Heart right ventricle (tissue), 16 donors: ENCODE measurements around the gene NEK7. TPM values are rescaled to one million over a fixed set of nuclear protein-coding genes. Genes with fewer than 3 reads are reported as not detected.
A peak's percentile ranks its signal among the peaks of the same experiment; 100 is the strongest.

Experiments used
- ATAC-seq, 8 donors: fragments of 200-7000 bp; cut with Tn5 transposase; one replicate each; pipeline ENCODE4 v1.9.1; 2020; ENCODE audit warnings: mild to moderate bottlenecking in 8 of 8, moderate library complexity in 8 of 8, moderate number of reproducible peaks in 1 of 8
- DNase-seq, 2 donors: peaks; one replicate each; pipeline ENCODE4 v3.0.0-alpha.2; 2020
- H3K27ac ChIP-seq, 10 donors: fragments of 200-600 bp; sonication (generic) in 2 of 10; one replicate each; pipeline versions ENCODE4 v1.5.0 to v1.8.0; 2020 to 2022; ENCODE audit warnings: mild to moderate bottlenecking in 3 of 10
- H3K27me3 ChIP-seq, 7 donors: fragments of 200-600 bp; one replicate each; pipeline ENCODE4 v1.8.0; 2021 to 2022; ENCODE audit warnings: mild to moderate bottlenecking in 2 of 7
- H3K36me3 ChIP-seq, 9 donors: fragments of 200-600 bp; sonication (generic) in 1 of 9; one replicate each; pipeline versions ENCODE4 v1.5.0 to v1.8.0; 2020 to 2022; ENCODE audit warnings: mild to moderate bottlenecking in 2 of 9
- H3K4me1 ChIP-seq, 9 donors: fragments of 200-600 bp; sonication (generic) in 1 of 9; one replicate each; pipeline versions ENCODE4 v1.5.0 to v1.8.0; 2020 to 2022; ENCODE audit warnings: mild to moderate bottlenecking in 4 of 9
- H3K4me3 ChIP-seq, 10 donors: fragments of 200-600 bp; sonication (generic) in 2 of 10; one replicate each; pipeline versions ENCODE4 v1.5.0 to v1.8.0; 2020 to 2022; ENCODE audit warnings: mild to moderate bottlenecking in 7 of 10, moderate library complexity in 2 of 10
- H3K9me3 ChIP-seq, 11 donors: fragments of 200-600 bp in 10 of 11; sonication (generic) in 2 of 11; one replicate each; pipeline versions ENCODE4 v1.5.0 to v1.8.0; 2013 to 2022; ENCODE audit warnings: mild to moderate bottlenecking in 2 of 11, control low read depth in 1 of 11, moderate library complexity in 1 of 11
- WGBS, 2 donors: extraction: QIAGEN DNeasy Blood & Tissue Kit; methylation state at CpG; one replicate each; pipeline ENCODE4 v1.1.7; 2013; ENCODE audit warnings: inconsistent platforms in 1 of 2; 5-methylcytosine and 5-hydroxymethylcytosine counted together
- intact Hi-C, 10 donors: fragments of 100-400 bp; cut with DNase I; formaldehyde crosslinking; loops; one replicate each; pipeline versions ENCODE4 v1.11.1 to v1.14.2; 2022
- polyA plus RNA-seq, 2 donors: library from polyadenylated mRNA; stranded (reverse); fragments of 200-250 nt; gene quantifications; one replicate each; pipeline ENCODE4 v1.2.3, GENCODE V29; 2013
- total RNA-seq, 10 donors: library from RNA; stranded (reverse); fragmentation: NEBNext Ultra II Directional in 3 of 10; extraction: Animal tissue kit (Norgen Biotek cat#: 25700) in 3 of 10; gene quantifications; one replicate each; pipeline versions ENCODE4 v1.2.1 to v1.2.4, GENCODE V29; 2021 to 2023
- TF ChIP-seq, protein P1 (sequence below), 9 donors: fragments of 200-600 bp; sonication (generic) in 2 of 9; IDR thresholded peaks; one replicate each; pipeline versions ENCODE4 v1.5.0 to v1.8.0; 2021 to 2022; ENCODE audit warnings: antibody characterized with exemption in 9 of 9, mild to moderate bottlenecking in 5 of 9, moderate library complexity in 1 of 9
- donor health status: Arrhythmogenic right ventricular cardiomyopathy.
- donor health status: ischemic (EF 13 %, LVEDD 7.1; RV severe dilation, severe dysfunction).
- donor health status: healthy with polysubstance abuse.
- donor health status: DM: no; HTN: yes; CAD: no.
- donor health status: DM: no; HTN: no; CAD: no.
- donor health status: ischemic (EF 25% LVEDD 6.9; RV normal size, moderate dysfunction).
- donor health status: ischemic (EF 25% LVEDD 5.7; RV mildly dilated, moderate dysfunction).
- donor health status: healthy.
- donor health status: DM: yes; HTN: yes; CAD: no.
- donor health status: Ischemic cardiomyopathy.
- donor health status: ischemic (EF 35%, LVEDD 5.7; RV mildly dilated, moderate dysfunction).
- donor health status: nonischemic (EF 11% LVEDD 7.7; RV severe dilation, severe dysfunction).
- donor health status: DM: yes; HTN: yes; CAD: no.
- donor health status: PGD.
- donor health status: ischemic (EF 29% LVEDD 5.4; RV normal size, mild dysfunction).
- donor health status: nonischemic (EF 23%, LVEDD 6.1; RV moderate dilation, normal function).

The NEK7 gene
- total and polyA plus RNA-seq, 12 donors = 57.3 to 279 (median 207) TPM

DNA sequence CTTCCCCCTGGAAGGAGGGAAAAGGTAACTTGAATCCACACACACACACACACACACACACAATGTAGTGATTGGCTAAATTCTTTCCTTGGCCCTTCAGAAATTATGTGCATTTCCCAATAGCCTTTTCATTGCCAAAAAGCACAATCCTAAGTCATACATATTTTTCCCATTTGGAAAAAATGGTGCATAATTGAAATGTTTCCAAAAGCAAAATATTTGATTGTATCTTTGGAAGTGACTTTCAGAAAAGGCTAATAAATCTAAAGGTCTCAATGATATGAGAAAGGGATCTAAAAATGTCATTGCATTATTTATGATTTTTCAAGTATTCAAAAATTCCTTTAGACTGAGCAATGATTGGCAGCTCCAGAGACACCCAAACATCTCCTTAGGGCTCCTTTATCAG, 43.5 kb upstream of the NEK7 start:
- Histone ChIP-seq H3K27ac (no peak overlapping the region), H3K36me3 (no peaks in the 10 kb centered on the region), H3K9me3 (no peaks in the 10 kb centered on the region), H3K27me3 (no peaks in the 10 kb centered on the region), H3K4me3 (no peak overlapping the region), H3K4me1 (peaks cover 0 to 16% (median 13%) of the 10 kb centered on the region in 9 donors)
- TF ChIP-seq, protein P1, sequence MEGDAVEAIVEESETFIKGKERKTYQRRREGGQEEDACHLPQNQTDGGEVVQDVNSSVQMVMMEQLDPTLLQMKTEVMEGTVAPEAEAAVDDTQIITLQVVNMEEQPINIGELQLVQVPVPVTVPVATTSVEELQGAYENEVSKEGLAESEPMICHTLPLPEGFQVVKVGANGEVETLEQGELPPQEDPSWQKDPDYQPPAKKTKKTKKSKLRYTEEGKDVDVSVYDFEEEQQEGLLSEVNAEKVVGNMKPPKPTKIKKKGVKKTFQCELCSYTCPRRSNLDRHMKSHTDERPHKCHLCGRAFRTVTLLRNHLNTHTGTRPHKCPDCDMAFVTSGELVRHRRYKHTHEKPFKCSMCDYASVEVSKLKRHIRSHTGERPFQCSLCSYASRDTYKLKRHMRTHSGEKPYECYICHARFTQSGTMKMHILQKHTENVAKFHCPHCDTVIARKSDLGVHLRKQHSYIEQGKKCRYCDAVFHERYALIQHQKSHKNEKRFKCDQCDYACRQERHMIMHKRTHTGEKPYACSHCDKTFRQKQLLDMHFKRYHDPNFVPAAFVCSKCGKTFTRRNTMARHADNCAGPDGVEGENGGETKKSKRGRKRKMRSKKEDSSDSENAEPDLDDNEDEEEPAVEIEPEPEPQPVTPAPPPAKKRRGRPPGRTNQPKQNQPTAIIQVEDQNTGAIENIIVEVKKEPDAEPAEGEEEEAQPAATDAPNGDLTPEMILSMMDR (IDR thresholded peaks at IDR 0.05) = no peak
- DNase-seq (no peak), ATAC-seq (no peak)
- intact Hi-C loops = no loop called here

DNA sequence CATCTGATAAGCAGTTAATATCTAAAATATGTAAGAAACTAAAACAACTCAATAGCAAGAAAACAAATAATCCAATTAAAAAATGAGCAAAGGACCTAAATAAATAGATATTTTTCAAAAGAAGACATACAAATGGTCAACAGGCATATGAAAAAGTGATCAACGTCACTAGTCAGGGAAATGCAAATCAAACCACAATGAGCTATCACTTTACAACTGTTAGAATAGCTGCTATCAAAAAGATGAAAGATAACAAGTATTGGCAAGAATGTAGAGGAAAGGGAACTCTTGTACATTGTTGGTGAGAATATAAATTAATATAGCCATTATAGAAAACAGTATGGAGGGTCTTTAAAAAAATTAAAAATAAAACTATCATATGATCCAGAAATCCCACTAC, 40.7 kb upstream of the NEK7 start:
- TF ChIP-seq, protein P1 (IDR thresholded peaks at IDR 0.05) = no peak
- no peak for DNase-seq
- WGBS, 2 donors = 76 to 78% methylated on average over 1 of the region's 1 CpG
- no peaks in the 10 kb centered on the region for H3K27me3 ChIP-seq
- no peak overlapping the region for H3K27ac ChIP-seq
- no peak overlapping the region for H3K4me3 ChIP-seq
- intact Hi-C loops = no loop called here
- no peaks in the 10 kb centered on the region for H3K36me3 ChIP-seq
- ATAC-seq = no peak
- H3K9me3 ChIP-seq = no peaks in the 10 kb centered on the region
- peaks cover 0 to 21% (median 17%) of the 10 kb centered on the region in 9 donors for H3K4me1 ChIP-seq

DNA sequence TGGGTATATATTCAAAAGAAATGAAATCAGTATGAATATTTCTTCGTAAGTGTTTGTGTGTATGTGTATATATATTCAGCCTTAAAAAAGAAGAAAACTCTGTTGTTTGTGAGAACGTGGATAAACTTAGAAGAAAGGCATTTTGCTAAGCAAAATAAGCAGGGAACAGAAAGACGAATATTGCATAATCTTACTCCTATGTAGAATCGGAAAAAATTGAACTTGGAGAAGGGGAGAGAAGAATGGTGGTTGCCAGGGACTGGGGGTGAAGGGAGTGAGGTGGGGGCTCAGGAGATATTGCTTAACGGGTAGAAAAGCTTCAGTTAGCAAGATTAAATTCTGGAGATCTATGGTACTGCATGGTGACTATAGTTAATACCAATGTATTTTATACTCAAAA, 40.3 kb upstream of the NEK7 start:
- intact Hi-C loops = no loop called here

DNA sequence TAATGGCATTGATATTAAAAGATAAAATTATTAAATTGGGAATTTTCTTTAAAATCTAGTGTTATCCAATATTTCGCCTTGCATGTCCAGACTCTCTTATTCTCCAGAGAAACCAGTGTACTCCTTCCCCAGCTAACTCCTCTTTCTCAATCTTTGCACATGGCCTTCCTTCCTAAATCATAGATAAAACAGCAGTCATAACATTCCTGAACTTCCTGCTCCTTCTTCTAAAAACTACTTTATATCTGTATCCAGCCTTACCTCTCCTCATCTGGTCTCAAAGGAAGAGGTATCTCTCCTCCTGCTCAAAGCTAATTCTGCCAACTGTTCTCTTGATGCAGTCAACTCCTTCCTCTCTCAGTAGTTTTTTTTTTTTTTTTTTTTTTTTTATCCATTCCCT, 39.5 kb upstream of the NEK7 start:
- H3K27ac ChIP-seq = peak overlapping the region in 7 of 10 donors; percentile 45 to 68 (median 62)
- no peaks in the 10 kb centered on the region for H3K36me3 ChIP-seq
- TF ChIP-seq, protein P1 (IDR thresholded peaks at IDR 0.05) = no peak
- peak in 2 of 8 donors; percentile 29 to 35 for ATAC-seq
- 67 to 69% methylated on average over 1 of the region's 1 CpG for WGBS, 2 donors
- H3K27me3 ChIP-seq = no peaks in the 10 kb centered on the region
- no peak for DNase-seq
- H3K9me3 ChIP-seq = no peaks in the 10 kb centered on the region
- intact Hi-C loops = no loop called here
- peaks cover 0 to 21% (median 17%) of the 10 kb centered on the region in 9 donors for H3K4me1 ChIP-seq
- H3K4me3 ChIP-seq = no peak overlapping the region

More for the DNA sequence above, 40.3 kb upstream of the NEK7 start:
- Histone ChIP-seq H3K36me3 (no peaks in the 10 kb centered on the region), H3K9me3 (no peaks in the 10 kb centered on the region), H3K27me3 (no peaks in the 10 kb centered on the region), H3K27ac (peak overlapping the region in 1 of 10 donors; percentile 68), H3K4me1 (peaks cover 0 to 21% (median 17%) of the 10 kb centered on the region in 9 donors), H3K4me3 (no peak overlapping the region)
- ATAC-seq (no peak), DNase-seq (no peak)
- 82 to 89% methylated on average over 5 of the region's 5 CpGs for WGBS, 2 donors
- TF ChIP-seq, protein P1 (IDR thresholded peaks at IDR 0.05) = no peak
